Stomach (tissue), 4 donors: ENCODE measurements around the gene DNAH6.

Source experiments
- CTCF ChIP-seq, 7 experiments: fragments of 450-650 bp in 4 of 7; fragments of 200-600 bp in 3 of 7; sonication (generic) in 3 of 7; IDR thresholded peaks; one replicate each; pipeline ENCODE4 v1.5.1; 2016 to 2019; ENCODE audit warnings: antibody characterized with exemption in 7 of 7, control low read depth in 2 of 7, mild to moderate bottlenecking in 1 of 7
- POLR2A ChIP-seq, 4 donors: fragments of 450-650 bp; IDR thresholded peaks; one replicate each; pipeline ENCODE4 v1.6.1; 2016; ENCODE audit warnings: antibody characterized with exemption in 4 of 4, control low read depth in 2 of 4, mild to moderate bottlenecking in 1 of 4, moderate library complexity in 1 of 4

- no peak for TF ChIP-seq CTCF (IDR thresholded peaks at IDR 0.05)
- no peak for TF ChIP-seq POLR2A (IDR thresholded peaks at IDR 0.05)
These were observed 298.8 kb downstream of the DNAH6 start for GRCh38 chr2:84815146-84815545.
